Osteocyte (in vitro differentiated cells): ENCODE data around the gene LRRK2. TPM values are rescaled to one million over a fixed set of nuclear protein-coding genes. Genes with fewer than 3 reads are reported as not detected.
A peak's percentile ranks its signal among the peaks of the same experiment; 100 is the strongest.

Experiments
- DNase-seq: peaks from one replicate; pipeline ENCODE4 v3.0.0; 2021; ENCODE audit warnings: mixed read lengths; ENCODE audit not compliant: unreplicated experiment; ENCODE audit errors: extremely low spot score
- H3K27ac Mint-ChIP-seq: one replicate; pipeline ENCODE4 v1.8.0; 2021; ENCODE audit warnings: mild to moderate bottlenecking, mixed read lengths; ENCODE audit not compliant: unreplicated experiment
- H3K27me3 Mint-ChIP-seq: one replicate; pipeline ENCODE4 v1.8.0; 2021; ENCODE audit warnings: mixed read lengths; ENCODE audit not compliant: unreplicated experiment
- H3K36me3 Mint-ChIP-seq: one replicate; pipeline ENCODE4 v1.8.0; 2021; ENCODE audit warnings: mixed read lengths; ENCODE audit not compliant: unreplicated experiment
- H3K4me1 Mint-ChIP-seq: one replicate; pipeline ENCODE4 v1.8.0; 2021; ENCODE audit warnings: mixed read lengths; ENCODE audit not compliant: unreplicated experiment
- H3K4me3 Mint-ChIP-seq: one replicate; pipeline ENCODE4 v1.8.0; 2021; ENCODE audit warnings: mild to moderate bottlenecking, moderate library complexity, mixed read lengths; ENCODE audit not compliant: unreplicated experiment
- H3K9me3 Mint-ChIP-seq: one replicate; pipeline ENCODE4 v1.8.0; 2021; ENCODE audit warnings: mixed read lengths; ENCODE audit not compliant: unreplicated experiment
- total RNA-seq: library from RNA; stranded (reverse); gene quantifications from 2 replicates; pipeline ENCODE4 v1.2.1, GENCODE V29; 2021
- TF ChIP-seq, protein P1 (sequence below): fragments of 200-600 bp; sonication (generic); IDR thresholded peaks from 2 replicates; pipeline ENCODE4 v1.5.0; 2021; ENCODE audit warnings: antibody characterized with exemption, mild to moderate bottlenecking, moderate library complexity

The LRRK2 gene
- total RNA-seq, 1 donor from 2014 or later: not detected

DNA sequence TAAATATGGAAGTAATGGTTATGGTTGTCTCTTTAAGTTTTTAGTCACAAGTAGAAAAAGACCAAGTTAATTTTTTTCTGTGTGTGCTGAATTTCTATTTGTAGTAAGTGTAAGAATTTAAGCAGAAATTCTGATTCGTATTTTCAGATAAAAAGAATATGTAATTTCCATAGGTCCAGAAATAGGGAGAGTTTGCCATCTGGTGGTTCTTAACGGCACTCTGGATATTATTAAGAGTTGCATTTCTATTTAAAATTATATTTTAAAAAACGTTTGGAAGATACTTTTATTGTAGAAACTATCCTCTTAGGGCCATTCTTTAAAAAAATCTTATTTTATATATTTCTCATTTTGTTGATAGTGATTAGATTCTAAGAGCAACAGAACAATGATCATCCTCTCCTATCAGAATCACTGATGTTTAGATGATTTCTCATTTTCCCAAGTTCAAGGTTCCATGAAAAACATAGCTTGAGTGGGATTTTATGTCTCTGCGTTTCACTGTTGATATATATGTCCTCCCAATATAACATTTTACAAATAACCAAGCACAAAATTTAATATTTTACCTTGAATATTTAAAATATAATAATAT lies 88.3 kb downstream of the LRRK2 start:
- no peaks in the 10 kb centered on the region for H3K4me1 Mint-ChIP-seq
- no peak overlapping the region for H3K4me3 Mint-ChIP-seq
- no peaks in the 10 kb centered on the region for H3K9me3 Mint-ChIP-seq
- H3K27me3 Mint-ChIP-seq: peaks cover 5% of the 10 kb centered on the region
- DNase-seq: no peak
- H3K36me3 Mint-ChIP-seq: no peaks in the 10 kb centered on the region
- H3K27ac Mint-ChIP-seq: no peak overlapping the region
- TF ChIP-seq, protein P1, sequence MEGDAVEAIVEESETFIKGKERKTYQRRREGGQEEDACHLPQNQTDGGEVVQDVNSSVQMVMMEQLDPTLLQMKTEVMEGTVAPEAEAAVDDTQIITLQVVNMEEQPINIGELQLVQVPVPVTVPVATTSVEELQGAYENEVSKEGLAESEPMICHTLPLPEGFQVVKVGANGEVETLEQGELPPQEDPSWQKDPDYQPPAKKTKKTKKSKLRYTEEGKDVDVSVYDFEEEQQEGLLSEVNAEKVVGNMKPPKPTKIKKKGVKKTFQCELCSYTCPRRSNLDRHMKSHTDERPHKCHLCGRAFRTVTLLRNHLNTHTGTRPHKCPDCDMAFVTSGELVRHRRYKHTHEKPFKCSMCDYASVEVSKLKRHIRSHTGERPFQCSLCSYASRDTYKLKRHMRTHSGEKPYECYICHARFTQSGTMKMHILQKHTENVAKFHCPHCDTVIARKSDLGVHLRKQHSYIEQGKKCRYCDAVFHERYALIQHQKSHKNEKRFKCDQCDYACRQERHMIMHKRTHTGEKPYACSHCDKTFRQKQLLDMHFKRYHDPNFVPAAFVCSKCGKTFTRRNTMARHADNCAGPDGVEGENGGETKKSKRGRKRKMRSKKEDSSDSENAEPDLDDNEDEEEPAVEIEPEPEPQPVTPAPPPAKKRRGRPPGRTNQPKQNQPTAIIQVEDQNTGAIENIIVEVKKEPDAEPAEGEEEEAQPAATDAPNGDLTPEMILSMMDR: peak; percentile 47

DNA sequence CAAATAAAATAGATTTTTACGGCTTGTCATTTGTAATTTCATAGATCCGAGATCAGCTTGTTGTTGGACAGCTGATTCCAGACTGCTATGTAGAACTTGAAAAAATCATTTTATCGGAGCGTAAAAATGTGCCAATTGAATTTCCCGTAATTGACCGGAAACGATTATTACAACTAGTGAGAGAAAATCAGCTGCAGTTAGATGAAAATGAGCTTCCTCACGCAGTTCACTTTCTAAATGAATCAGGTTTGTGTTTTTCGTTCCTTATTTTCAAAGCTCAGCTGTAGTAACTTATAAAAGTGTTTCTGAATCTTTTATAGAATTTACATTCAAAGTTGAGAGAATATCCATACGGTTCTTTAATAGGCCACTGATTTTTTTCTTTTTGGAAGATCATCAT lies 89.1 kb downstream of the LRRK2 start:
- DNase-seq: no peak
- Mint-ChIP-seq H3K36me3 (no peaks in the 10 kb centered on the region), H3K27me3 (peaks cover 5% of the 10 kb centered on the region), H3K27ac (no peak overlapping the region), H3K9me3 (no peaks in the 10 kb centered on the region), H3K4me1 (no peaks in the 10 kb centered on the region), H3K4me3 (no peak overlapping the region)
- TF ChIP-seq, protein P1: no peak

DNA sequence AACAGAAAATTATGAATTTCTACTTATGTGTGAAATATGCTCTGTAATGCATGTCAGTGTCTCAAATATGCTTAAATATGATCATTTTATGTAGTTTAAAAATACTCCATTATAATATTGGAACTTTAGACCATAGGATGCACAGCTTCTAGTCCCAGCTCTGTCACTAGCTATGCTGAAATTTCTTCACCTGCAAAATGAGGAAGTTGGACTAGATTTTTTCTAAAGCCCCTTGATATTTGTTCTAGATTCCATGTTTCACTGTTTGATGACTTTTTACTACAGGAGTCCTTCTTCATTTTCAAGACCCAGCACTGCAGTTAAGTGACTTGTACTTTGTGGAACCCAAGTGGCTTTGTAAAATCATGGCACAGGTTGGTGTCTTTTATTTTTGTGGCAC lies 90.1 kb downstream of the LRRK2 start:
- no peak overlapping the region for H3K4me3 Mint-ChIP-seq
- no peaks in the 10 kb centered on the region for H3K36me3 Mint-ChIP-seq
- H3K27me3 Mint-ChIP-seq: no peaks in the 10 kb centered on the region
- TF ChIP-seq, protein P1: no peak
- H3K4me1 Mint-ChIP-seq: no peaks in the 10 kb centered on the region
- no peak for DNase-seq
- no peak overlapping the region for H3K27ac Mint-ChIP-seq
- H3K9me3 Mint-ChIP-seq: no peaks in the 10 kb centered on the region

GRCh38 chr12:40315375-40315774 lies 90.6 kb downstream of the LRRK2 start:
- Mint-ChIP-seq H3K4me1 (no peaks in the 10 kb centered on the region), H3K27ac (no peak overlapping the region), H3K9me3 (no peaks in the 10 kb centered on the region), H3K36me3 (no peaks in the 10 kb centered on the region), H3K4me3 (no peak overlapping the region), H3K27me3 (no peaks in the 10 kb centered on the region)
- no peak for DNase-seq
- TF ChIP-seq, protein P1: no peak

DNA sequence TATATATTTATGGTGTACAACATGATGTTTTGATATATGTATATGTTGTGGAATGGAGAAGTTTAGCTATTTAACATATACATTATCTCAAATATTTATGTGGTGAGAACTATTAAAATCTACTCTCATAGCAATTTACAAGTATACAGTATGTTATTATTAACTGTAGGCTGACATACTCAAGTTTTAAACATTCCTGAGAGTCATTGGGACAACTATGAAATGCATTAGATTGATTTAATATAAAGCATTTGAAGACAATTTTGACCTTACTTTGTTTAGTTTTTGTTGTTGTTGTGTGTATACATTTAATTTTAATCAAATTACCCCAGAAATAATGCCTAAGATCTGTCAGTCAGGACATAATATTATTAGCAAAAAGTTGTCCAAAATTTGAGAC lies 99.5 kb downstream of the LRRK2 start:
- H3K27me3 Mint-ChIP-seq: no peaks in the 10 kb centered on the region
- DNase-seq: no peak
- H3K27ac Mint-ChIP-seq: no peak overlapping the region
- H3K36me3 Mint-ChIP-seq: no peaks in the 10 kb centered on the region
- H3K4me1 Mint-ChIP-seq: no peaks in the 10 kb centered on the region
- TF ChIP-seq, protein P1: no peak
- H3K9me3 Mint-ChIP-seq: no peaks in the 10 kb centered on the region
- no peak overlapping the region for H3K4me3 Mint-ChIP-seq
